ENCODE results near the gene DIPK1B.

DNA sequence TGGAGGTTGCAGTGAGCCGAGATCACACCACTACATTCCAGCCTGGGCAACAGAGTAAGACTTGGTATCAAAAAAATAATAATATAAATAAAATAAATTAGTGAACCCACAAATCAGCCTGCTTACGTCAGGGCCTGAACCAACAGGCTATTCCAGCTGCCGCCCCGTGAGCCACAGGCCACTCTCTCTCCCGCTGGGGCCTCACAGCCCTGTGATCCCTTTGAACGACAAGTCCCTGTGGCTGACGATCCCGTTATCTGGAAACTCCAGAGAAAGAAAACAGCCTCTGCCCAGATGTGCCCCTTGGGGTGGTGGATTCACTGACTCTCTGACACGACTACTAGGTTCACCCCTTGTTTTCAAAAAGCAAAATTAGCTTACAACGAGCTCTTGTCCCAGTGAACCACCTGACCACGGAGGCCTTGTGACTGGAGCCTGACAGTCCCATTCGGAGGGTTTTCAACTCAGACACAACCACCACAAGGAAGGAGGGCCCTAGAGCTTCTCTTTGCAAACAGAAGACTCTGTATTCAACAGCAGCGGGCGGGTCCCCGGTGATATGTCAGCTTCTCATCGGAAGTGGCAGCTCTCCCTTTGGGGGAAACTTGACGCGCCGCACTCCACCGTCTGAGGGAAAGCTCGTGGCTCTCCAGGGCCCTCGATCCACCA lies 4.4 kb upstream of the DIPK1B start:
- TF ChIP-seq POLR2A (IDR thresholded peaks at IDR 0.05) = no peak
- TF ChIP-seq POLR2AphosphoS5 (IDR thresholded peaks at IDR 0.05) = no peak
- TF ChIP-seq CTCF (IDR thresholded peaks at IDR 0.05 in 8 of 11, conservative IDR thresholded peaks at IDR 0.05 in 3 of 11) = no peak
